ENCODE results near the gene SGMS1.
"Not testable (repeated sequence)": the region's sequence is repeated elsewhere in the genome, so short reads cannot be mapped to it uniquely, and the experiment has no call there.

Gene SGMS1

GRCh38 chr10:50299948-50300669 lies 323.6 kb downstream of the SGMS1 start:
- no peak for DNase-seq (ENCODE audit: low read depth)

- DNase-seq (ENCODE audit: low read depth) = no peak
Observed at GRCh38 chr10:50295367-50295766, 328.4 kb downstream of the SGMS1 start.

- no peak for DNase-seq (ENCODE audit: low read depth)
Observed at GRCh38 chr10:50294582-50294981, 329.2 kb downstream of the SGMS1 start.

GRCh38 chr10:50293513-50294313 lies 330.0 kb downstream of the SGMS1 start:
- no peak for DNase-seq (ENCODE audit: low read depth)

- DNase-seq (ENCODE audit: low read depth) = no peak
Observed at GRCh38 chr10:50291261-50291850, 332.4 kb downstream of the SGMS1 start.

GRCh38 chr10:50289196-50289595 lies 334.6 kb downstream of the SGMS1 start:
- DNase-seq (ENCODE audit: low read depth) = no peak

- DNase-seq (ENCODE audit: low read depth) = no peak
Observed at GRCh38 chr10:50286996-50287803, 336.6 kb downstream of the SGMS1 start.

- no peak for DNase-seq (ENCODE audit: low read depth)
Observed at GRCh38 chr10:50286517-50286916, 337.2 kb downstream of the SGMS1 start.

- no peak for DNase-seq (ENCODE audit: low read depth)
Observed at GRCh38 chr10:50281967-50282522, 341.7 kb downstream of the SGMS1 start.

GRCh38 chr10:50281210-50281966 lies 342.4 kb downstream of the SGMS1 start:
- DNase-seq (ENCODE audit: low read depth) = no peak

GRCh38 chr10:50280049-50280841 lies 343.5 kb downstream of the SGMS1 start:
- no peak for DNase-seq (ENCODE audit: low read depth)

GRCh38 chr10:50279489-50279888 lies 344.3 kb downstream of the SGMS1 start:
- no peak for DNase-seq (ENCODE audit: low read depth)

GRCh38 chr10:50275650-50276235 lies 348.0 kb downstream of the SGMS1 start:
- DNase-seq (ENCODE audit: low read depth) = no peak

- no peak for DNase-seq (ENCODE audit: low read depth)
Observed at GRCh38 chr10:50272531-50272930, 351.2 kb downstream of the SGMS1 start.

- no peak for DNase-seq (ENCODE audit: low read depth)
Observed at GRCh38 chr10:50271564-50272250, 352.0 kb downstream of the SGMS1 start.

- DNase-seq (ENCODE audit: low read depth) = not testable (repeated sequence)
Observed at GRCh38 chr10:50267877-50268276, 355.9 kb downstream of the SGMS1 start.

- DNase-seq (ENCODE audit: low read depth) = not testable (repeated sequence)
Observed at GRCh38 chr10:50262625-50263024, 361.1 kb downstream of the SGMS1 start.

- no peak for DNase-seq (ENCODE audit: low read depth)
Observed at GRCh38 chr10:50260791-50261281, 362.9 kb downstream of the SGMS1 start.

Measured in T-helper 22 cell (primary cell).